Esophagus muscularis mucosa (tissue), 4 donors: ENCODE data around the gene GALNT18.

Experiments used
- EP300 ChIP-seq: sonication (generic); formaldehyde crosslinking; IDR thresholded peaks from one replicate; pipeline ENCODE4 v1.6.1; 2017; ENCODE audit warnings: antibody characterized with exemption
- POLR2A ChIP-seq: fragments of 450-650 bp; IDR thresholded peaks from one replicate; pipeline ENCODE4 v1.6.1; 2017; ENCODE audit warnings: antibody characterized with exemption, moderate library complexity, mild to moderate bottlenecking, low read depth
- POLR2AphosphoS5 ChIP-seq, 2 donors: sonication (generic); formaldehyde crosslinking; IDR thresholded peaks; one replicate each; pipeline ENCODE4 v1.6.1; 2017; ENCODE audit warnings: antibody characterized with exemption in 2 of 2
- TF ChIP-seq, protein P1 (sequence below), 3 experiments: fragments of 200-600 bp in 2 of 3; fragments of 450-650 bp in 1 of 3; sonication (generic) in 2 of 3; IDR thresholded peaks; one replicate each; pipeline ENCODE4 v1.5.1; 2017 to 2019; ENCODE audit warnings: antibody characterized with exemption in 3 of 3, mild to moderate bottlenecking in 2 of 3, moderate library complexity in 1 of 3

- TF ChIP-seq POLR2AphosphoS5 (IDR thresholded peaks at IDR 0.05) (no peak), EP300 (no peak), POLR2A (no peak)
- TF ChIP-seq, protein P1, sequence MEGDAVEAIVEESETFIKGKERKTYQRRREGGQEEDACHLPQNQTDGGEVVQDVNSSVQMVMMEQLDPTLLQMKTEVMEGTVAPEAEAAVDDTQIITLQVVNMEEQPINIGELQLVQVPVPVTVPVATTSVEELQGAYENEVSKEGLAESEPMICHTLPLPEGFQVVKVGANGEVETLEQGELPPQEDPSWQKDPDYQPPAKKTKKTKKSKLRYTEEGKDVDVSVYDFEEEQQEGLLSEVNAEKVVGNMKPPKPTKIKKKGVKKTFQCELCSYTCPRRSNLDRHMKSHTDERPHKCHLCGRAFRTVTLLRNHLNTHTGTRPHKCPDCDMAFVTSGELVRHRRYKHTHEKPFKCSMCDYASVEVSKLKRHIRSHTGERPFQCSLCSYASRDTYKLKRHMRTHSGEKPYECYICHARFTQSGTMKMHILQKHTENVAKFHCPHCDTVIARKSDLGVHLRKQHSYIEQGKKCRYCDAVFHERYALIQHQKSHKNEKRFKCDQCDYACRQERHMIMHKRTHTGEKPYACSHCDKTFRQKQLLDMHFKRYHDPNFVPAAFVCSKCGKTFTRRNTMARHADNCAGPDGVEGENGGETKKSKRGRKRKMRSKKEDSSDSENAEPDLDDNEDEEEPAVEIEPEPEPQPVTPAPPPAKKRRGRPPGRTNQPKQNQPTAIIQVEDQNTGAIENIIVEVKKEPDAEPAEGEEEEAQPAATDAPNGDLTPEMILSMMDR (IDR thresholded peaks at IDR 0.05): no peak
These were observed 108.4 kb downstream of the GALNT18 start for GRCh38 chr11:11513422-11513821.
